ENCODE results near the gene OR13C9.

DNA sequence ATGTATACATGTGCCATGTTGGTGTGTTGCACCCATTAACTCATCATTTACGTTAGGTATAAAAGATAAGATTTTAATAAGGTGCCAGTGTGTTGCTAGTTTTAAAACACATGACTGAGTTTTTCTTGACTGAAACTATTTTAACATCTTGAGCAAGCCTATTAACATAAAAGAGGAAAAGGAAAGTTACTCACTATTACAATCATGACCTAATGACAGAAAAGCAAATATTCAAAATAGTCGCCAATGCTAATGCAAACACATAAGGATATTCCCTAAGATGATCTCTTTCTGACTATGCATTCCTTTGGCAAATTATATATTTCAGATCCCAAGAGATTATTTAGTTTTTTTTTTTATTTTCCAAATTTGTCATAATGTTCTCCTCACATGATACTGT is 6.8 kb downstream of the OR13C9 start:
- TF ChIP-seq, protein P1, sequence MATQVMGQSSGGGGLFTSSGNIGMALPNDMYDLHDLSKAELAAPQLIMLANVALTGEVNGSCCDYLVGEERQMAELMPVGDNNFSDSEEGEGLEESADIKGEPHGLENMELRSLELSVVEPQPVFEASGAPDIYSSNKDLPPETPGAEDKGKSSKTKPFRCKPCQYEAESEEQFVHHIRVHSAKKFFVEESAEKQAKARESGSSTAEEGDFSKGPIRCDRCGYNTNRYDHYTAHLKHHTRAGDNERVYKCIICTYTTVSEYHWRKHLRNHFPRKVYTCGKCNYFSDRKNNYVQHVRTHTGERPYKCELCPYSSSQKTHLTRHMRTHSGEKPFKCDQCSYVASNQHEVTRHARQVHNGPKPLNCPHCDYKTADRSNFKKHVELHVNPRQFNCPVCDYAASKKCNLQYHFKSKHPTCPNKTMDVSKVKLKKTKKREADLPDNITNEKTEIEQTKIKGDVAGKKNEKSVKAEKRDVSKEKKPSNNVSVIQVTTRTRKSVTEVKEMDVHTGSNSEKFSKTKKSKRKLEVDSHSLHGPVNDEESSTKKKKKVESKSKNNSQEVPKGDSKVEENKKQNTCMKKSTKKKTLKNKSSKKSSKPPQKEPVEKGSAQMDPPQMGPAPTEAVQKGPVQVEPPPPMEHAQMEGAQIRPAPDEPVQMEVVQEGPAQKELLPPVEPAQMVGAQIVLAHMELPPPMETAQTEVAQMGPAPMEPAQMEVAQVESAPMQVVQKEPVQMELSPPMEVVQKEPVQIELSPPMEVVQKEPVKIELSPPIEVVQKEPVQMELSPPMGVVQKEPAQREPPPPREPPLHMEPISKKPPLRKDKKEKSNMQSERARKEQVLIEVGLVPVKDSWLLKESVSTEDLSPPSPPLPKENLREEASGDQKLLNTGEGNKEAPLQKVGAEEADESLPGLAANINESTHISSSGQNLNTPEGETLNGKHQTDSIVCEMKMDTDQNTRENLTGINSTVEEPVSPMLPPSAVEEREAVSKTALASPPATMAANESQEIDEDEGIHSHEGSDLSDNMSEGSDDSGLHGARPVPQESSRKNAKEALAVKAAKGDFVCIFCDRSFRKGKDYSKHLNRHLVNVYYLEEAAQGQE (IDR thresholded peaks at IDR 0.05; ENCODE audit: insufficient read depth in 1 of 2, low read depth in 2 of 2, low read length in 2 of 2), result no peak
- TF ChIP-seq SIN3A (IDR thresholded peaks at IDR 0.05; ENCODE audit: borderline replicate concordance, insufficient read depth, low read length) (no peak), POLR2AphosphoS5 (IDR thresholded peaks at IDR 0.05; ENCODE audit: low read depth, low read length) (no peak)
